ENCODE data around the gene TPPP3. TPM values are rescaled to one million over a fixed set of nuclear protein-coding genes. Genes with fewer than 3 reads are reported as not detected.

TPPP3 gene
- total RNA-seq, 1 experiment from 2014 or later = 70.5 TPM

DNA sequence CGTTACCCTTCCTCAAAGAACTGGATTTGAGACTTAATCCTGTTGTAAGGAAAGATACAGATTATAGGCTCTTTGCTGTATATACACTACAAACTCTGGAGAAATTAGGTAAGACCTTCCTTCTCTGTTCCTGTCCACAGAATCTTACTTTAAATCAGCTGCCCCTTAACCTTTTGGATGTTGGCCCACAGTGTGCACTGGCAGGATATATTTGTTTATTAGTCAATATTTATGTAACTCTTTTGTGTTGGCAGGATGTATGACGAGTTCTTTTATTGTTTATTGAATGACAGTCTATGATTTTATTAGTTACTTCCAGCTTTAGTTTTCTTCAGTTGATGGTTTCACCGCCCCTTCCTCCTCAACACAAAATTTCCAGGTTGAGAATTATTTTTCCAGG is 47.0 kb downstream of the TPPP3 start:
- DNase-seq (ENCODE audit: low spot score) = peak; percentile 48

DNA sequence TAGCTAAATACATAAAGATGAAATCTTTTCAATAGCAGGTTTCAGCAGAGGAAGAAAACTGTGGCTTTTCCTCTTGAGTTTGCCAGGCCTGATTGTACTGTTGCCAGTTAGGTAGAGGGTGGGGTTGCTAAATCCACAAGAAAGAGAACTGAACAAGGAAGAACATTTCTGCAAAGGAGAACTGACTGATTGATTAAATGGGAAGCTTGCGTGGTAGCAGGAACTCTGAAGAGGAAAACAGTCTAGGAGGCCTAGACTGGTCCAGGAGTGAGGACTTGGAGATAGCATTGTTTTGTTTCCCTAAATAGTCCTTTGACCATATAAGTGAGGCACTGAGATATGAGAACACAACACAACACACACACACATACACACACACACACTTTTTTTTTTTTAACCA is 47.9 kb downstream of the TPPP3 start:
- DNase-seq (ENCODE audit: low spot score) = peak; percentile 40

DNA sequence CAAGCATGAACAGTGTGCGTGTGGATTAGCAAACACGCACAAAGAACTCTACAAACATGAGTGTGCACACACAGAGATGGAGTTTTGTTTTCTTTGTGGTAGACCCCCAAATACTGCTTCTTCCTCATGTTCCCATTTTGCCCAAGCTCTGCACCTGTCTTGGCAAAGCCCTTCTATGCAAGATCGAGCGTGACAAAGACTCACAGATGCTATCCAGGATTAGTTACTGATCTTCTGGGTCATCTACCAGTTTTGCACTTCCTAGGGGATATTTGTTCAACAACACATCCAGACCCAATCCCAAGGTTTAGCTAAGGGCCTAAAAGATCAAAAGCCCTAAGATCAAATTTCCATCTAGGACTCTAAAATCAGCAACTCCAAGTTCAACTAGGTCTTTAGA is 50.7 kb downstream of the TPPP3 start:
- no peak for DNase-seq (ENCODE audit: low spot score)

DNA sequence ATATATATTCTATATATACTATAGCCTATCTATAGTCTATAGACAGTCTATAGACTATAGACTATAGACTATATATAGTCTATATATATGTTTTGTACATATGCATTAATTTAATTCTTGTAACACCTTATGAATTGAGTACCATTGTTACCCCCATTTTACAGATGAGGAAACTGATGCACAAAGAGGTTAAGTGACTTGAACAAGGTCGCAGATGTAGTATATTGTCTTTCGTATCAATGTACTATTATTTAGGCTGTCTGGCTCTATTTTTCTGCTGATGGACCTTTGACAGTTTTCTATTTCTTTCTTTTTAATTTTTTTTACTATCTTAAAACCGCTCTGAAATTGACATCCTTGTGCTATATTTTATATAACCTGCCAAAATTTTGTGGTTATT is 52.0 kb downstream of the TPPP3 start:
- DNase-seq (ENCODE audit: low spot score) = no peak

Small RNA genes lying within 50 kb of the gene (small RNA-seq; reads per million reads assigned to genes)
- gene RNU1-123P = not detected

Other genes with a start within 250 kb of the TPPP3 start
- gene B3GNT9, start 242.5 kb downstream of the TPPP3 start, total RNA-seq (2014; rRNA removed; shearing (Covaris generic)) = 10.7 and 13.5 TPM in 2 replicates
- gene TRADD, start 233.6 kb downstream of the TPPP3 start, total RNA-seq (2014; rRNA removed; shearing (Covaris generic)) = 33.6 and 35.4 TPM in 2 replicates
- 27.7 and 34.6 TPM in 2 replicates for gene FBXL8, start 233.5 kb downstream of the TPPP3 start, total RNA-seq (2014; rRNA removed; shearing (Covaris generic))
- 42.1 and 44.2 TPM in 2 replicates for gene HSF4, start 228.8 kb downstream of the TPPP3 start, total RNA-seq (2014; rRNA removed; shearing (Covaris generic))
- gene NOL3, start 223.0 kb downstream of the TPPP3 start, total RNA-seq (2014; rRNA removed; shearing (Covaris generic)) = 95.1 and 97.0 TPM in 2 replicates
- gene MATCAP1, start 209.5 kb downstream of the TPPP3 start, total RNA-seq (2014; rRNA removed; shearing (Covaris generic)) = 41.4 and 41.7 TPM in 2 replicates
- gene EXOC3L1, start 203.4 kb downstream of the TPPP3 start, total RNA-seq (2014; rRNA removed; shearing (Covaris generic)) = 0.29 and 0.74 TPM in 2 replicates
- gene E2F4, start 201.3 kb downstream of the TPPP3 start, total RNA-seq (2014; rRNA removed; shearing (Covaris generic)) = 156 and 171 TPM in 2 replicates
- 55.2 and 57.4 TPM in 2 replicates for gene ELMO3, start 194.4 kb downstream of the TPPP3 start, total RNA-seq (2014; rRNA removed; shearing (Covaris generic))
- gene TMEM208, start 166.4 kb downstream of the TPPP3 start, total RNA-seq (2014; rRNA removed; shearing (Covaris generic)) = 61.2 and 67.8 TPM in 2 replicates
- 49.5 and 57.7 TPM in 2 replicates for gene FHOD1, start 146.0 kb downstream of the TPPP3 start, total RNA-seq (2014; rRNA removed; shearing (Covaris generic))
- gene SLC9A5, start 144.5 kb downstream of the TPPP3 start, total RNA-seq (2014; rRNA removed; shearing (Covaris generic)) = 2.2 and 2.7 TPM in 2 replicates
- gene PLEKHG4, start 114.0 kb downstream of the TPPP3 start, total RNA-seq (2014; rRNA removed; shearing (Covaris generic)) = 69.5 and 71.3 TPM in 2 replicates
- not detected in 2 replicates for gene KCTD19, start 66.8 kb downstream of the TPPP3 start, total RNA-seq (2014; rRNA removed; shearing (Covaris generic))
- gene LRRC36, start 66.7 kb downstream of the TPPP3 start, total RNA-seq (2014; rRNA removed; shearing (Covaris generic)) = 0.46 TPM in 1 of 2 replicates, not detected in the other
- gene ZDHHC1, start 23.0 kb upstream of the TPPP3 start, total RNA-seq (2014; rRNA removed; shearing (Covaris generic)) = 21.5 and 24.4 TPM in 2 replicates
- 18.3 and 23.2 TPM in 2 replicates for gene HSD11B2, start 37.6 kb upstream of the TPPP3 start, total RNA-seq (2014; rRNA removed; shearing (Covaris generic))
- gene ATP6V0D1, start 87.7 kb upstream of the TPPP3 start, total RNA-seq (2014; rRNA removed; shearing (Covaris generic)) = 97.6 and 99.5 TPM in 2 replicates
- not detected in 2 replicates for gene AGRP, start 90.0 kb upstream of the TPPP3 start, total RNA-seq (2014; rRNA removed; shearing (Covaris generic))
- 22.8 and 23.8 TPM in 2 replicates for gene RIPOR1, start 135.3 kb upstream of the TPPP3 start, total RNA-seq (2014; rRNA removed; shearing (Covaris generic))
- gene CTCF, start 169.0 kb upstream of the TPPP3 start, total RNA-seq (2014; rRNA removed; shearing (Covaris generic)) = 28.3 and 36.4 TPM in 2 replicates

Data from HT-29 (cell line).